Thoracic aorta (tissue), 2 donors: ENCODE results near the gene LYRM7. TPM values are rescaled to one million over a fixed set of nuclear protein-coding genes. Genes with fewer than 3 reads are reported as not detected.

Source experiments
- total RNA-seq, 2 donors: library from RNA; depleted of rRNA; stranded (reverse); fragments of >200 nt; gene quantifications; one replicate each; pipeline versions ENCODE4 v1.1.0 to v1.2.3, GENCODE V29; 2016

Gene LYRM7
- total RNA-seq, 2 donors from 2014 or later = 3.2 to 5.2 TPM

Other genes starting within 250 kb of the LYRM7 start
- gene HINT1, start 5.7 kb upstream of the LYRM7 start, total RNA-seq = 100 to 1,000 TPM; 116 to 167 TPM
- gene CDC42SE2, start 93.1 kb downstream of the LYRM7 start, total RNA-seq = 10 to 100 TPM; 20.3 to 38.0 TPM